ENCODE measurements around the gene UBE3C. TPM values are rescaled to one million over a fixed set of nuclear protein-coding genes. Genes with fewer than 3 reads are reported as not detected.
"Not testable (repeated sequence)": the region's sequence is repeated elsewhere in the genome, so short reads cannot be mapped to it uniquely, and the experiment has no call there.

Gene UBE3C
- total RNA-seq, 4 donors from 2014 or later: 47.9 to 91.8 (median 66.2) TPM

- no peak overlapping the region for H3K27ac ChIP-seq
- WGBS, 2 donors (ENCODE audit: low coverage in 1 of 2): 86 to 95% methylated on average over 6 of the region's 6 CpGs
- no peaks in the 10 kb centered on the region for H3K4me1 ChIP-seq
- H3K9me3 ChIP-seq: no peaks in the 10 kb centered on the region
- H3K36me3 ChIP-seq: peaks cover 0 to 19% (median 0%) of the 10 kb centered on the region in 4 donors
- intact Hi-C loops (cut with DNase I; ENCODE audit: low total_unique reads) (no loop called here), in situ Hi-C loops (cut with MboI; ENCODE audit: low pct_ligation_motif_present in 1 of 4, low pct_unique_long_range_greater_than_20kb in 1 of 4, low sequenced_read_pairs in 3 of 4) (no loop called here)
- no peak overlapping the region for H3K4me3 ChIP-seq
- DNase-seq: no peak
- TF ChIP-seq POLR2A (IDR thresholded peaks at IDR 0.05): no peak
- no peak for TF ChIP-seq POLR2AphosphoS5 (IDR thresholded peaks at IDR 0.05)
- no peak for TF ChIP-seq EP300 (IDR thresholded peaks at IDR 0.05; ENCODE audit: low read depth)
- TF ChIP-seq CTCF (IDR thresholded peaks at IDR 0.05): no peak
- H3K27me3 ChIP-seq: no peaks in the 10 kb centered on the region
Observed at GRCh38 chr7:157244516-157245294, 106.0 kb downstream of the UBE3C start.

DNA sequence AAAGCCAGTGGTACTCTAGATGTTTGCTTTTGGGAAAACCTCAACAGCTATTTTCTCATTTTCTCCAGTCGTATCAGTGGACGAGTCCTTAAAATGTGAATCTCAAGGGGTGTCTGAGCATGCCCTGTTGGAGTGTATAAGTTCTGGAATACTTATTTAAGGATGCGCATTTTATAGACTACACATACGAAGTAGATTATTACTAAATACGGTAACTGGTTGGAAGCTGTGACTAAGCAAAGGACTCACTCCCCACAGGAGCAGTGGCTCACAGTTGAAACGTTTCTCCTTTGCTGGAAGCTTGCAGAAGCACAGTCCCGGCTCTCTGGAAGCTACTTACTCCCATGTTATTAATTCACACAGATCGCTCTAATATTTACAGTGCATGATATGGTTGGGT is 107.3 kb downstream of the UBE3C start:
- Histone ChIP-seq H3K27me3 (no peaks in the 10 kb centered on the region), H3K36me3 (peaks cover 0 to 19% (median 0%) of the 10 kb centered on the region in 4 donors), H3K9me3 (no peaks in the 10 kb centered on the region), H3K4me3 (no peak overlapping the region), H3K4me1 (no peaks in the 10 kb centered on the region), H3K27ac (no peak overlapping the region)
- TF ChIP-seq CTCF (IDR thresholded peaks at IDR 0.05): no peak
- DNase-seq: no peak
- in situ Hi-C loops (cut with MboI; ENCODE audit: low pct_ligation_motif_present in 1 of 4, low pct_unique_long_range_greater_than_20kb in 1 of 4, low sequenced_read_pairs in 3 of 4): no loop called here
- intact Hi-C loops (cut with DNase I; ENCODE audit: low total_unique reads): no loop called here
- 91 to 94% methylated on average over 8 of the region's 8 CpGs for WGBS, 2 donors (ENCODE audit: low coverage in 1 of 2)

DNA sequence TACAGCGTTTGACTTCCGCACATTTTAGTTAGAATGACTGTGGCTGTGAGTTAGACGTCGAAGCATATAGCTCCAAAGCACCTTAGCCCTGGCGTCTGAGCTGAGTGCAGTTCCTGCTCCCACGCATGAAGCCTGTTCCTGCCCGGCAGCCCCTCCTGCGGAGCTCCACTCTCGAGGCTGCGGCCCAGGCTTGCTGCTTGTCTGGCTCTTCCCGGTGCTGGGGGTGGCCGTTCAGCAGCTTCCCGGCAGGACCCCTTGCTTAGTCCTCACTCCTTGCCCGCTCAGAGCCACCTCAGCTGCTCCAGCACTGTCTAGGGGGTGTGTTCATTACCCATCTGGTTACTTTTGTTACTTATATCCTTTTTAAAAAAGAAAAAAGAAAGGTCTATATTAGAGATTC is 109.9 kb downstream of the UBE3C start:
- TF ChIP-seq CTCF (IDR thresholded peaks at IDR 0.05) (no peak), EP300 (IDR thresholded peaks at IDR 0.05; ENCODE audit: low read depth) (no peak), POLR2A (IDR thresholded peaks at IDR 0.05) (no peak), POLR2AphosphoS5 (IDR thresholded peaks at IDR 0.05) (no peak)
- no peaks in the 10 kb centered on the region for H3K9me3 ChIP-seq
- H3K4me1 ChIP-seq: no peaks in the 10 kb centered on the region
- peaks cover 0 to 19% (median 0%) of the 10 kb centered on the region in 4 donors for H3K36me3 ChIP-seq
- H3K27me3 ChIP-seq: no peaks in the 10 kb centered on the region
- in situ Hi-C loops (cut with MboI; ENCODE audit: low pct_ligation_motif_present in 1 of 4, low pct_unique_long_range_greater_than_20kb in 1 of 4, low sequenced_read_pairs in 3 of 4) (no loop called here), intact Hi-C loops (cut with DNase I; ENCODE audit: low total_unique reads) (no loop called here)
- no peak overlapping the region for H3K27ac ChIP-seq
- 93% methylated on average over 14 of the region's 14 CpGs; no CpG with 5 or more reads in 1 of the 2 donors for WGBS, 2 donors (ENCODE audit: low coverage in 1 of 2)
- no peak for DNase-seq
- no peak overlapping the region for H3K4me3 ChIP-seq

GRCh38 chr7:157250605-157251228 is 112.0 kb downstream of the UBE3C start:
- DNase-seq: peak; percentile 35
- Histone ChIP-seq H3K9me3 (no peaks in the 10 kb centered on the region), H3K27me3 (no peaks in the 10 kb centered on the region), H3K4me3 (no peak overlapping the region), H3K27ac (no peak overlapping the region), H3K4me1 (no peaks in the 10 kb centered on the region), H3K36me3 (peaks cover 0 to 34% (median 7%) of the 10 kb centered on the region in 4 donors)
- in situ Hi-C loops (cut with MboI; ENCODE audit: low pct_ligation_motif_present in 1 of 4, low pct_unique_long_range_greater_than_20kb in 1 of 4, low sequenced_read_pairs in 3 of 4): no loop called here
- 45 to 74% methylated on average over 4 to 9 of the region's 9 CpGs for WGBS, 2 donors (ENCODE audit: low coverage in 1 of 2)
- TF ChIP-seq EP300 (IDR thresholded peaks at IDR 0.05; ENCODE audit: low read depth) (no peak), CTCF (IDR thresholded peaks at IDR 0.05) (peak; percentile 56 to 79 (median 74))
- intact Hi-C loops (cut with DNase I; ENCODE audit: low total_unique reads): no loop called here

DNA sequence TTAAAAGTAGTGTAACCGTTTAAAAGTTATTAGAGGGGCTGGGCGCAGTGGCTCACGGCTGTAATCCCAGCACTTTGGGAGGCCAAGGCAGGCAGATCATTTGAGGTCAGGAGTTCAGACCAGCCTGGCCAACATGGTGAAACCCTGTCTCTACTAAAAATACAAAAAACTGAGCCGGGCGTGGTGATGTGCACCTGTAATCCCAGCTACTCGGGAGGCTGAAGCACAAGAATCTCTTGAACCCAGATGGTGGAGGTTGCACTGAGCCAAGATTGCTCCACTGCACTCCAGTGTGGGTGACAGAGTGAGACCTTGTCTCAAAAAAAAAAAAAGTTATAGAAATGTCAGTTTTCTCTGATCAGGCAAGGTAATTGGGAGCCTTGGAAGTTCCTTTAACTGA is 113.1 kb downstream of the UBE3C start:
- intact Hi-C loops (cut with DNase I; ENCODE audit: low total_unique reads); in situ Hi-C loops (cut with MboI; ENCODE audit: low pct_ligation_motif_present in 1 of 4, low pct_unique_long_range_greater_than_20kb in 1 of 4, low sequenced_read_pairs in 3 of 4): not testable (repeated sequence)
- peaks cover 0 to 43% (median 10%) of the 10 kb centered on the region in 4 donors for H3K36me3 ChIP-seq

More for the DNA sequence above, 113.1 kb downstream of the UBE3C start:
- H3K4me3 ChIP-seq, H3K27ac ChIP-seq, H3K4me1 ChIP-seq, DNase-seq, H3K27me3 ChIP-seq, H3K9me3 ChIP-seq: not testable (repeated sequence)
- WGBS, 2 donors (ENCODE audit: low coverage in 1 of 2): 91 to 93% methylated on average over 5 to 6 of the region's 6 CpGs
